ENCODE results near the gene SLC40A1.

GRCh38 chr2:189621781-189622180 lies 41.2 kb upstream of the SLC40A1 start:
- TF ChIP-seq CTCF (conservative IDR thresholded peaks at IDR 0.05; ENCODE audit: low read depth, low read length) (no peak), EZH2phosphoT487 (IDR thresholded peaks at IDR 0.05; ENCODE audit: borderline replicate concordance, low read length) (no peak), EZH2 (IDR thresholded peaks at IDR 0.05; ENCODE audit: low read length, unreplicated experiment) (no peak)

Measured in PC-3 (cell line).